ENCODE measurements around the gene HMCN2.

Gene HMCN2

GRCh38 chr9:130308081-130308571, 42.6 kb downstream of the HMCN2 start:
- DNase-seq (ENCODE audit: low read depth), result no peak

- DNase-seq (ENCODE audit: low read depth), result no peak
These were observed 44.3 kb downstream of the HMCN2 start for GRCh38 chr9:130309689-130310455.

- DNase-seq (ENCODE audit: low read depth), result no peak
These were observed 44.9 kb downstream of the HMCN2 start for GRCh38 chr9:130310456-130310855.

GRCh38 chr9:130311003-130311402, 45.4 kb downstream of the HMCN2 start:
- no peak for DNase-seq (ENCODE audit: low read depth)

GRCh38 chr9:130311408-130312140, 46.0 kb downstream of the HMCN2 start:
- DNase-seq (ENCODE audit: low read depth), result no peak

GRCh38 chr9:130313103-130313858, 47.7 kb downstream of the HMCN2 start:
- DNase-seq (ENCODE audit: low read depth), result no peak

GRCh38 chr9:130315446-130316226, 50.1 kb downstream of the HMCN2 start:
- DNase-seq (ENCODE audit: low read depth), result no peak

- DNase-seq (ENCODE audit: low read depth), result no peak
These were observed 50.9 kb downstream of the HMCN2 start for GRCh38 chr9:130316430-130316829.

GRCh38 chr9:130319300-130319699, 53.7 kb downstream of the HMCN2 start:
- DNase-seq (ENCODE audit: low read depth), result no peak

- DNase-seq (ENCODE audit: low read depth), result no peak
These were observed 54.6 kb downstream of the HMCN2 start for GRCh38 chr9:130319944-130320712.

GRCh38 chr9:130320723-130321481, 55.3 kb downstream of the HMCN2 start:
- DNase-seq (ENCODE audit: low read depth), result no peak

GRCh38 chr9:130321539-130321938, 56.0 kb downstream of the HMCN2 start:
- DNase-seq (ENCODE audit: low read depth), result no peak

GRCh38 chr9:130323051-130323745, 57.6 kb downstream of the HMCN2 start:
- no peak for DNase-seq (ENCODE audit: low read depth)

GRCh38 chr9:130325921-130326320, 60.4 kb downstream of the HMCN2 start:
- no peak for DNase-seq (ENCODE audit: low read depth)

- no peak for DNase-seq (ENCODE audit: low read depth)
These were observed 61.7 kb downstream of the HMCN2 start for GRCh38 chr9:130327070-130327780.

GRCh38 chr9:130327781-130328348, 62.3 kb downstream of the HMCN2 start:
- DNase-seq (ENCODE audit: low read depth), result no peak

- DNase-seq (ENCODE audit: low read depth), result no peak
These were observed 62.8 kb downstream of the HMCN2 start for GRCh38 chr9:130328349-130328801.

- DNase-seq (ENCODE audit: low read depth), result no peak
These were observed 63.5 kb downstream of the HMCN2 start for GRCh38 chr9:130329061-130329460.
